Right atrium auricular region (tissue), 2 donors: Measurements from ENCODE around the gene DDX51. TPM values are rescaled to one million over a fixed set of nuclear protein-coding genes. Genes with fewer than 3 reads are reported as not detected.

ENCODE experiments used
- DNase-seq: peaks from one replicate; pipeline ENCODE4 v3.0.0-alpha.2; 2019; ENCODE audit warnings: low spot score
- H3K27ac ChIP-seq, 2 donors: fragments of 200-600 bp; sonication (generic); 1 replicate in 1 of 2; 2 replicates in 1 of 2; pipeline ENCODE4 v1.5.1; 2016 to 2019
- H3K27me3 ChIP-seq, 2 donors: fragments of 200-600 bp; sonication (generic); one replicate each; pipeline versions ENCODE4 v1.5.1 to v1.6.0; 2017 to 2019
- H3K36me3 ChIP-seq: fragments of 200-600 bp; sonication (generic); one replicate; pipeline ENCODE4 v1.5.1; 2016
- H3K4me1 ChIP-seq, 2 donors: fragments of 200-600 bp; sonication (generic); one replicate each; pipeline versions ENCODE4 v1.5.1 to v1.6.0; 2017 to 2019
- H3K4me3 ChIP-seq, 2 donors: fragments of 200-600 bp; sonication (generic); 1 replicate in 1 of 2; 2 replicates in 1 of 2; pipeline ENCODE4 v1.5.1; 2017 to 2019; ENCODE audit warnings: mild to moderate bottlenecking in 1 of 2, moderate library complexity in 1 of 2
- H3K9me3 ChIP-seq, 2 donors: fragments of 200-600 bp; sonication (generic); one replicate each; pipeline ENCODE4 v1.5.1; 2019
- CTCF ChIP-seq, 2 donors: fragments of 200-600 bp; sonication (generic); IDR thresholded peaks; one replicate each; pipeline ENCODE4 v1.5.1; 2019; ENCODE audit warnings: antibody characterized with exemption in 2 of 2
- total RNA-seq, 2 donors: library from RNA; depleted of rRNA; stranded (reverse); fragments of >200 nt; gene quantifications; one replicate each; pipeline ENCODE4 v1.1.0, GENCODE V29; 2016

DDX51 gene
- total RNA-seq, 2 donors from 2014 or later: 6.6 to 8.0 TPM

GRCh38 chr12:132132609-132133430, 11.3 kb downstream of the DDX51 start:
- Histone ChIP-seq H3K36me3 (peaks cover 4% of the 10 kb centered on the region), H3K4me1 (no peaks in the 10 kb centered on the region), H3K9me3 (peaks cover 0 to 8% of the 10 kb centered on the region in 2 donors), H3K27me3 (no peaks in the 10 kb centered on the region), H3K4me3 (no peak overlapping the region), H3K27ac (no peak overlapping the region)
- TF ChIP-seq CTCF (IDR thresholded peaks at IDR 0.05): no peak
- DNase-seq: no peak

GRCh38 chr12:132131952-132132351, 12.2 kb downstream of the DDX51 start:
- no peak for TF ChIP-seq CTCF (IDR thresholded peaks at IDR 0.05)
- Histone ChIP-seq H3K9me3 (peaks cover 0 to 11% of the 10 kb centered on the region in 2 donors), H3K27ac (no peak overlapping the region), H3K36me3 (peaks cover 11% of the 10 kb centered on the region), H3K4me1 (no peaks in the 10 kb centered on the region), H3K4me3 (no peak overlapping the region), H3K27me3 (no peaks in the 10 kb centered on the region)
- no peak for DNase-seq

GRCh38 chr12:132131229-132131628, 12.9 kb downstream of the DDX51 start:
- no peak for DNase-seq
- no peak for TF ChIP-seq CTCF (IDR thresholded peaks at IDR 0.05)

GRCh38 chr12:132130690-132131089, 13.4 kb downstream of the DDX51 start:
- Histone ChIP-seq H3K27me3 (no peaks in the 10 kb centered on the region), H3K36me3 (peaks cover 23% of the 10 kb centered on the region), H3K9me3 (peaks cover 0 to 11% of the 10 kb centered on the region in 2 donors), H3K27ac (no peak overlapping the region), H3K4me1 (no peaks in the 10 kb centered on the region), H3K4me3 (no peak overlapping the region)
- TF ChIP-seq CTCF (IDR thresholded peaks at IDR 0.05): no peak
- DNase-seq: no peak

More at GRCh38 chr12:132131229-132131628, 12.9 kb downstream of the DDX51 start:
- Histone ChIP-seq H3K36me3 (peaks cover 18% of the 10 kb centered on the region), H3K9me3 (peaks cover 0 to 11% of the 10 kb centered on the region in 2 donors), H3K27me3 (no peaks in the 10 kb centered on the region), H3K4me1 (no peaks in the 10 kb centered on the region), H3K4me3 (no peak overlapping the region), H3K27ac (no peak overlapping the region)

GRCh38 chr12:132129007-132129406, 15.1 kb downstream of the DDX51 start:
- H3K27ac ChIP-seq: no peak overlapping the region
- no peak overlapping the region for H3K4me3 ChIP-seq
- H3K4me1 ChIP-seq: no peaks in the 10 kb centered on the region
- peaks cover 0 to 11% of the 10 kb centered on the region in 2 donors for H3K9me3 ChIP-seq
- no peaks in the 10 kb centered on the region for H3K27me3 ChIP-seq
- DNase-seq: no peak
- TF ChIP-seq CTCF (IDR thresholded peaks at IDR 0.05): no peak
- peaks cover 31% of the 10 kb centered on the region for H3K36me3 ChIP-seq
